ENCODE measurements around the gene STARD10. TPM values are rescaled to one million over a fixed set of nuclear protein-coding genes. Genes with fewer than 3 reads are reported as not detected.

STARD10 gene
- total and polyA plus RNA-seq, 9 of the 15 experiments (the other 6 are each of a cell fraction or from before 2014, with no cell fraction given), result 0.15 to 52.9 (median 32.3) TPM

DNA sequence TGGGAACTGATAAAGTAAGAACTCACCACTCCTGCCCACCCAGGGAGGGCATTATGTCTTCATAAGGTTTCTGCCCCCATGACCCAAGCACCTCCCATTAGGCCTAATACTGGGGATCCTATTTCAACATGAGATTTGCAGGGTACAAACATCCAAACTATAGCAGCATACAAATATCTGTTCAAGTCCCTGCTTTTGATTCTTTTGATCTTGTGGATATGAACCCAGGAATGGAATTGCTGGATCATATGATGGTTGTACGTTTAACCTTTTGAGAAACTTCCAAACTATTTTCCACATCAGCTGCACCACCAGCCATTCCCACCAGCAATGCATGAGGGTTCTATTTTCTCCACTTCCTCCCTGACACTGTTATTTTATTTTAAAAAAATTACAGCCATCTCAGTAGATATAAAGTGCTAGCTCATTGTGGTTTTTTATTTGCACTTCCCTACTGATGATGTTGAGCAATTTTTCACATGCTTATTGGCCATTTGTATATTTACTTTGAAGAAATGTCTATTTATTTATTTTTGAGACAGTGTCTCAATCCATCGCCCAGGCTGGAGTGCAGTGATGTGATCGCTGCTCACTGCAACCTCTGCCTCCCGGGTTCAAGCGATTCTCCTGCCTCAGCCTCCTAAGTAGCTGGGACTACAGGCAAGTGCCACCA is 13.3 kb upstream of the STARD10 start:
- Histone ChIP-seq H3K9me1 (ENCODE audit: control insufficient read depth, insufficient read depth, low read length) (no peaks in the 10 kb centered on the region), H3K9ac (ENCODE audit: insufficient read depth in 1 of 2, low read depth in 2 of 2, low read length in 2 of 2) (peak overlapping the region in 1 of 2 experiments; percentile 55; a peak in 2 of 4 replicates), H3K9me3 (replicated peaks; ENCODE audit: control insufficient read depth, insufficient read depth, low read depth, low read length) (no peaks in the 10 kb centered on the region), H3K79me2 (ENCODE audit: control insufficient read depth, insufficient read depth, low read length) (no peaks in the 10 kb centered on the region), H3K4me3 (no peak overlapping the region), H3K36me3 (ENCODE audit: control insufficient read depth, insufficient read depth, low read length) (no peaks in the 10 kb centered on the region), H2AFZ (ENCODE audit: low read depth, low read length) (no peak overlapping the region), H3K27me3 (ENCODE audit: control insufficient read depth in 2 of 2, insufficient read depth in 2 of 2, low read length in 2 of 2) (no peaks in the 10 kb centered on the region), H3K4me2 (ENCODE audit: insufficient read depth, low read length) (no peak overlapping the region), H3K27ac (ENCODE audit: extremely low read depth, low read depth, low read length) (no peak overlapping the region), H3K4me1 (replicated peaks in 1 of 2; ENCODE audit: control insufficient read depth in 2 of 2, insufficient read depth in 2 of 2, low read length in 2 of 2) (no peaks in the 10 kb centered on the region; a peak in 1 of 5 replicates), H4K20me1 (replicated peaks; ENCODE audit: control insufficient read depth, insufficient read depth, low read length) (no peaks in the 10 kb centered on the region)
- DNase-seq (ENCODE audit: extremely low read depth in 1 of 4, low spot score in 3 of 4), result no peak
- WGBS (ENCODE audit: insufficient coverage, low coverage, missing lambda C conversion rate), result 40% methylated on average over 5 of the region's 5 CpGs
- intact Hi-C loops (cut with micrococcal nuclease) (no loop called here), in situ Hi-C loops (cut with MboI) (no loop called here)
- no peak for ATAC-seq
- FAIRE-seq, result peak; percentile 23
- ChIA-PET CTCF (ENCODE audit: low intra/inter-chr PET ratio) (no interaction called here), POLR2A (interaction anchor here (0.6 to 1.5 kb wide), 5 partner anchors 9 to 89 kb away, joined by 3 to 9 read pairs (median 3); partner anchors contain the start of gene STARD10)
- BruUV-seq (replicated peaks), result no TSS peak
- TF ChIP-seq ETV5 (CRISPR knock-in tag; IDR thresholded peaks at IDR 0.05; ENCODE audit: low read depth) (no peak), FOXA3 (CRISPR knock-in tag; conservative IDR thresholded peaks at IDR 0.05 in 1 of 2, IDR thresholded peaks at IDR 0.05 in 1 of 2) (peak in 1 of 2 experiments; percentile 23; a peak in 1 of 4 replicates), SAFB (IDR thresholded peaks at IDR 0.05; ENCODE audit: borderline replicate concordance, low read depth, low read length) (no peak), NFIX (CRISPR knock-in tag; IDR thresholded peaks at IDR 0.05; ENCODE audit: low read depth) (no peak), PHF20 (IDR thresholded peaks at IDR 0.05; ENCODE audit: partially characterized antibody) (no peak), CBFA2T3 (IDR thresholded peaks at IDR 0.05) (no peak), ZNF41 (CRISPR knock-in tag; conservative IDR thresholded peaks at IDR 0.05) (no peak), SAP30 (IDR thresholded peaks at IDR 0.05; ENCODE audit: borderline replicate concordance, insufficient read depth, low read depth, low read length, poor library complexity, severe bottlenecking) (no peak), POLR2H (tag; IDR thresholded peaks at IDR 0.05; ENCODE audit: low read depth) (no peak), ESRRA (IDR thresholded peaks at IDR 0.05; ENCODE audit: borderline replicate concordance, low read depth) (peak; percentile 45; the same call in 1 of the 2 replicates), KAT7 (CRISPR knock-in tag; IDR thresholded peaks at IDR 0.05; ENCODE audit: borderline replicate concordance) (no peak), CEBPB (tag; IDR thresholded peaks at IDR 0.05) (peak; percentile 83)
- TF ChIP-seq, protein P1, sequence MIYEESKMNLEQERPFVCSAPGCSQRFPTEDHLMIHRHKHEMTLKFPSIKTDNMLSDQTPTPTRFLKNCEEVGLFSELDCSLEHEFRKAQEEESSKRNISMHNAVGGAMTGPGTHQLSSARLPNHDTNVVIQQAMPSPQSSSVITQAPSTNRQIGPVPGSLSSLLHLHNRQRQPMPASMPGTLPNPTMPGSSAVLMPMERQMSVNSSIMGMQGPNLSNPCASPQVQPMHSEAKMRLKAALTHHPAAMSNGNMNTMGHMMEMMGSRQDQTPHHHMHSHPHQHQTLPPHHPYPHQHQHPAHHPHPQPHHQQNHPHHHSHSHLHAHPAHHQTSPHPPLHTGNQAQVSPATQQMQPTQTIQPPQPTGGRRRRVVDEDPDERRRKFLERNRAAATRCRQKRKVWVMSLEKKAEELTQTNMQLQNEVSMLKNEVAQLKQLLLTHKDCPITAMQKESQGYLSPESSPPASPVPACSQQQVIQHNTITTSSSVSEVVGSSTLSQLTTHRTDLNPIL (CRISPR knock-in tag; IDR thresholded peaks at IDR 0.05), result no peak
- TF ChIP-seq, protein P2, sequence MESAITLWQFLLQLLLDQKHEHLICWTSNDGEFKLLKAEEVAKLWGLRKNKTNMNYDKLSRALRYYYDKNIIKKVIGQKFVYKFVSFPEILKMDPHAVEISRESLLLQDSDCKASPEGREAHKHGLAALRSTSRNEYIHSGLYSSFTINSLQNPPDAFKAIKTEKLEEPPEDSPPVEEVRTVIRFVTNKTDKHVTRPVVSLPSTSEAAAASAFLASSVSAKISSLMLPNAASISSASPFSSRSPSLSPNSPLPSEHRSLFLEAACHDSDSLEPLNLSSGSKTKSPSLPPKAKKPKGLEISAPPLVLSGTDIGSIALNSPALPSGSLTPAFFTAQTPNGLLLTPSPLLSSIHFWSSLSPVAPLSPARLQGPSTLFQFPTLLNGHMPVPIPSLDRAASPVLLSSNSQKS (CRISPR knock-in tag; IDR thresholded peaks at IDR 0.05), result no peak
- TF ChIP-seq, protein P3, sequence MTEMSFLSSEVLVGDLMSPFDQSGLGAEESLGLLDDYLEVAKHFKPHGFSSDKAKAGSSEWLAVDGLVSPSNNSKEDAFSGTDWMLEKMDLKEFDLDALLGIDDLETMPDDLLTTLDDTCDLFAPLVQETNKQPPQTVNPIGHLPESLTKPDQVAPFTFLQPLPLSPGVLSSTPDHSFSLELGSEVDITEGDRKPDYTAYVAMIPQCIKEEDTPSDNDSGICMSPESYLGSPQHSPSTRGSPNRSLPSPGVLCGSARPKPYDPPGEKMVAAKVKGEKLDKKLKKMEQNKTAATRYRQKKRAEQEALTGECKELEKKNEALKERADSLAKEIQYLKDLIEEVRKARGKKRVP (CRISPR knock-in tag; IDR thresholded peaks at IDR 0.05), result no peak
- TF ChIP-seq, protein P4, sequence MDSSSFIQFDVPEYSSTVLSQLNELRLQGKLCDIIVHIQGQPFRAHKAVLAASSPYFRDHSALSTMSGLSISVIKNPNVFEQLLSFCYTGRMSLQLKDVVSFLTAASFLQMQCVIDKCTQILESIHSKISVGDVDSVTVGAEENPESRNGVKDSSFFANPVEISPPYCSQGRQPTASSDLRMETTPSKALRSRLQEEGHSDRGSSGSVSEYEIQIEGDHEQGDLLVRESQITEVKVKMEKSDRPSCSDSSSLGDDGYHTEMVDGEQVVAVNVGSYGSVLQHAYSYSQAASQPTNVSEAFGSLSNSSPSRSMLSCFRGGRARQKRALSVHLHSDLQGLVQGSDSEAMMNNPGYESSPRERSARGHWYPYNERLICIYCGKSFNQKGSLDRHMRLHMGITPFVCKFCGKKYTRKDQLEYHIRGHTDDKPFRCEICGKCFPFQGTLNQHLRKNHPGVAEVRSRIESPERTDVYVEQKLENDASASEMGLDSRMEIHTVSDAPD (CRISPR knock-in tag; IDR thresholded peaks at IDR 0.05), result no peak
- TF ChIP-seq, protein P5, sequence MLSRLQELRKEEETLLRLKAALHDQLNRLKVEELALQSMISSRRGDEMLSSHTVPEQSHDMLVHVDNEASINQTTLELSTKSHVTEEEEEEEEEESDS (CRISPR knock-in tag; IDR thresholded peaks at IDR 0.05), result no peak

All from K562 (cell line).